Adrenal gland (tissue), 12 donors: Measurements from ENCODE around the gene LCN15. TPM values are rescaled to one million over a fixed set of nuclear protein-coding genes. Genes with fewer than 3 reads are reported as not detected.

Experiments used
- DNase-seq, 7 donors: peaks; one replicate each; pipeline ENCODE4 v3.0.0-alpha.2; 2019 to 2020
- H3K27ac ChIP-seq, 5 donors: fragments of 200-600 bp; sonication (generic) in 4 of 5; 1 replicate in 3 of 5; 2 replicates in 2 of 5; pipeline versions ENCODE4 v1.5.1 to v1.8.0; 2016 to 2020; ENCODE audit warnings: mild to moderate bottlenecking in 1 of 5
- H3K27me3 ChIP-seq: fragments of 200-600 bp; 2 replicates; pipeline ENCODE4 v1.8.0; 2021
- H3K36me3 ChIP-seq, 2 donors: fragments of 200-600 bp; replicated peaks in 1 of 2; 1 replicate in 1 of 2; 2 replicates in 1 of 2; pipeline versions ENCODE4 v1.5.1 to v1.8.0; 2018 to 2022
- H3K4me1 ChIP-seq, 2 donors: fragments of 200-600 bp; replicated peaks in 1 of 2; 1 replicate in 1 of 2; 2 replicates in 1 of 2; pipeline versions ENCODE4 v1.5.1 to v1.8.0; 2018 to 2021
- H3K4me3 ChIP-seq, 4 donors: fragments of 200-600 bp; sonication (generic) in 3 of 4; one replicate each; pipeline ENCODE4 v1.5.1; 2016 to 2018
- H3K9me3 ChIP-seq, 3 donors: fragments of 200-600 bp; sonication (generic) in 1 of 3; replicated peaks in 1 of 3; 1 replicate in 2 of 3; 2 replicates in 1 of 3; pipeline versions ENCODE4 v1.5.1 to v1.8.0; 2016 to 2021
- CTCF ChIP-seq, 6 experiments: fragments of 450-650 bp in 4 of 6; fragments of 200-600 bp in 2 of 6; sonication (generic) in 1 of 6; IDR thresholded peaks; 1 replicate in 5 of 6; 2 replicates in 1 of 6; pipeline versions ENCODE4 v1.5.1 to v1.8.0; 2016 to 2021; ENCODE audit warnings: antibody characterized with exemption in 6 of 6, mild to moderate bottlenecking in 2 of 6, moderate library complexity in 1 of 6
- POLR2A ChIP-seq, 2 donors: fragments of 450-650 bp; IDR thresholded peaks; one replicate each; pipeline ENCODE4 v1.6.1; 2017; ENCODE audit warnings: antibody characterized with exemption in 2 of 2, mild to moderate bottlenecking in 2 of 2, moderate library complexity in 1 of 2
- WGBS, 4 donors: extraction: QIAGEN DNeasy Blood & Tissue Kit in 2 of 4; methylation state at CpG; one replicate each; pipeline versions ENCODE4 v1.1.5 to v1.1.7; 2013 to 2017; 5-methylcytosine and 5-hydroxymethylcytosine counted together
- intact Hi-C, 2 donors: fragments of 100-400 bp; cut with DNase I; formaldehyde crosslinking; loops; one replicate each; pipeline versions ENCODE4 v1.14.1 to v1.15.0; 2022 to 2023
- polyA plus RNA-seq, 3 donors: library from polyadenylated mRNA; stranded (reverse); fragments of 200-250 nt in 2 of 3; fragments of 350-450 nt in 1 of 3; fragmentation: Illumina TruSeq in 1 of 3; extraction: RNeasy Lipid Tissue Mini Kit (QIAGEN cat#74804) in 1 of 3; gene quantifications; one replicate each; pipeline ENCODE4 v1.2.3, GENCODE V29; 2013 to 2014
- total RNA-seq, 9 donors: library from RNA; depleted of rRNA in 4 of 9; stranded (reverse); fragments of >200 nt in 4 of 9; fragments of 120-200 nt in 1 of 9; fragmentation: NEBNext Ultra II Directional in 1 of 9; extraction: Animal tissue kit (Norgen Biotek cat#: 25700) in 1 of 9; gene quantifications; one replicate each; pipeline versions ENCODE4 v1.1.0 to v1.2.4, GENCODE V29; 2013 to 2023
- donor health status: healthy with polysubstance abuse.
- donor health status: Bipolar disorder and iron deficiency.
- donor health status: DM: yes; HTN: yes; CAD: no.
- donor health status: DM: no; HTN: no; CAD: no.
- donor health status: DM: no; HTN: no; CAD: no.
- donor health status: DM: yes; HTN: yes; CAD: no.

Gene LCN15
- total and polyA plus RNA-seq, 12 donors: not detected

GRCh38 chr9:136729926-136730325 lies 34.4 kb downstream of the LCN15 start:
- no peaks in the 10 kb centered on the region for H3K9me3 ChIP-seq
- TF ChIP-seq POLR2A (IDR thresholded peaks at IDR 0.05) (no peak), CTCF (IDR thresholded peaks at IDR 0.05) (no peak)

GRCh38 chr9:136729144-136729543 lies 35.2 kb downstream of the LCN15 start:
- peaks cover 21 to 29% of the 10 kb centered on the region in 2 donors for H3K4me1 ChIP-seq
- intact Hi-C loops: no loop called here
- peaks cover 0 to 22% of the 10 kb centered on the region in 2 donors for H3K36me3 ChIP-seq
- H3K4me3 ChIP-seq: peak overlapping the region in 1 of 4 donors; percentile 84
- no peaks in the 10 kb centered on the region for H3K27me3 ChIP-seq
- H3K27ac ChIP-seq: no peak overlapping the region
- 78 to 92% (median 86%) methylated on average over 3 to 7 of the region's 7 CpGs for WGBS, 4 donors
- DNase-seq: no peak
- TF ChIP-seq CTCF (IDR thresholded peaks at IDR 0.05): no peak
- TF ChIP-seq POLR2A (IDR thresholded peaks at IDR 0.05): no peak
- H3K9me3 ChIP-seq: no peaks in the 10 kb centered on the region

More at GRCh38 chr9:136729926-136730325, 34.4 kb downstream of the LCN15 start:
- peaks cover 0 to 14% of the 10 kb centered on the region in 2 donors for H3K36me3 ChIP-seq
- H3K4me3 ChIP-seq: no peak overlapping the region
- WGBS, 4 donors: 95 to 100% (median 98%) methylated on average over 3 to 8 of the region's 8 CpGs
- intact Hi-C loops: no loop called here
- H3K4me1 ChIP-seq: peaks cover 21 to 29% of the 10 kb centered on the region in 2 donors
- no peak overlapping the region for H3K27ac ChIP-seq
- no peaks in the 10 kb centered on the region for H3K27me3 ChIP-seq
- DNase-seq: no peak

- WGBS, 4 donors: 3 to 8% (median 4%) methylated on average over 10 to 53 of the region's 53 CpGs; no CpG with 5 or more reads in 1 of the 4 donors
- DNase-seq: peak in 3 of 7 donors; percentile 42 to 46 (median 43)
- Histone ChIP-seq H3K4me3 (peak overlapping the region in 3 of 4 donors; percentile 48 to 84 (median 73)), H3K4me1 (peaks cover 21 to 29% of the 10 kb centered on the region in 2 donors), H3K9me3 (no peaks in the 10 kb centered on the region), H3K27ac (peak overlapping the region in 3 of 5 donors; percentile 20 to 47 (median 41)), H3K27me3 (no peaks in the 10 kb centered on the region), H3K36me3 (peaks cover 0 to 27% of the 10 kb centered on the region in 2 donors)
- intact Hi-C loops: no loop called here
- TF ChIP-seq POLR2A (IDR thresholded peaks at IDR 0.05) (no peak), CTCF (IDR thresholded peaks at IDR 0.05) (no peak)
These were observed 35.7 kb downstream of the LCN15 start for GRCh38 chr9:136728548-136729123.

- Histone ChIP-seq H3K36me3 (peaks cover 0 to 32% of the 10 kb centered on the region in 2 donors), H3K27ac (peak overlapping the region in 3 of 5 donors; percentile 38 to 62 (median 47)), H3K9me3 (no peaks in the 10 kb centered on the region), H3K27me3 (no peaks in the 10 kb centered on the region), H3K4me3 (peak overlapping the region; percentile 48 to 84 (median 64)), H3K4me1 (peaks cover 21 to 29% of the 10 kb centered on the region in 2 donors)
- peak; percentile 87 to 95 (median 91) for DNase-seq
- TF ChIP-seq CTCF (IDR thresholded peaks at IDR 0.05) (peak; percentile 48 to 99 (median 82)), POLR2A (IDR thresholded peaks at IDR 0.05) (peak; percentile 98 to 99)
- intact Hi-C loops: no loop called here
- WGBS, 4 donors: 0% methylated on average over 66 of the region's 66 CpGs; no CpG with 5 or more reads in 2 of the 4 donors
These were observed 36.2 kb downstream of the LCN15 start for GRCh38 chr9:136728080-136728547.
